HG03066 (cell line): ENCODE results near the gene DDX50.
"Not testable (repeated sequence)": the region's sequence is repeated elsewhere in the genome, so short reads cannot be mapped to it uniquely, and the experiment has no call there.

Source experiments
- ATAC-seq: cut with Tn5 transposase; IDR thresholded peaks from one replicate; pipeline ENCODE4 v1.9.1; 2021; ENCODE audit warnings: low read depth; ENCODE audit not compliant: unreplicated experiment

Gene DDX50

GRCh38 chr10:68979738-68980137 lies 78.6 kb downstream of the DDX50 start:
- ATAC-seq = not testable (repeated sequence)

GRCh38 chr10:68981074-68981473 lies 80.0 kb downstream of the DDX50 start:
- no peak for ATAC-seq

- no peak for ATAC-seq
Measured at GRCh38 chr10:68982389-68982788, 81.3 kb downstream of the DDX50 start.

GRCh38 chr10:68987611-68988010 lies 86.5 kb downstream of the DDX50 start:
- ATAC-seq = no peak

GRCh38 chr10:68988530-68989316 lies 87.6 kb downstream of the DDX50 start, which contains the start of gene KIFBP:
KIFBP (plus strand) TSS chr10:68988803; CDS start chr10:68988833, 30 bp downstream.
- ATAC-seq = peak; percentile 73

GRCh38 chr10:68989317-68989990 lies 88.3 kb downstream of the DDX50 start:
- no peak for ATAC-seq

- ATAC-seq = no peak
Measured at GRCh38 chr10:68992636-68993440, 91.7 kb downstream of the DDX50 start.
